ENCODE measurements around the gene HBP1.
A peak's percentile ranks its signal among the peaks of the same experiment; 100 is the strongest.
"Not testable (repeated sequence)": the region's sequence is repeated elsewhere in the genome, so short reads cannot be mapped to it uniquely, and the experiment has no call there.

HBP1 gene

GRCh38 chr7:107168233-107169119, at the start of gene HBP1:
Gene HBP1, plus strand, starts transcription at chr7:107169003. Its CDS starts 10,891 bp downstream, at chr7:107179894.
- DNase-seq (ENCODE audit: low read depth in 2 of 2), result peak; percentile 94 to 98

- no peak for DNase-seq (ENCODE audit: low read depth in 2 of 2)
Measured at GRCh38 chr7:107119376-107120105, 49.3 kb upstream of the HBP1 start.

GRCh38 chr7:107122486-107122911, 46.3 kb upstream of the HBP1 start:
- DNase-seq (ENCODE audit: low read depth in 2 of 2), result no peak

DNA sequence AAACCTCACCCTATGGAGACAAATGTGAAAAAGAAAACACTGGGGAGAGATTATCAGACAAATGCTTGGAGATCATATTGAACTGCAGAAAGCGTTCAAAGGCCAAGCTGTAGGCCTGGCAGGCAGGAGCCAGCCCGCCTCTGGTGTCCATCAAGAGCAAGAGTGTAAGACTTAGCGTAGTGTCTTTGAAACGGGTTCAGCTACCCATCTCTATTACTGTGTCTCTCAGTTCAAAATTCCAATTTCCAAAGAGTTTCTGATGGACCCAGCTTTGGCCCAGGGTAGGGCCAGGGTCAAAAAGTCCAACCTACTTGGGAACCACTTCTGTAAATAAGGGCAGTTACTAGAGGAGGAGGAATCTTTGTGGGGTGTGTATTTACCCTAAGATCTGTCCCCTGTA, 45.4 kb upstream of the HBP1 start:
- no peak for DNase-seq (ENCODE audit: low read depth in 2 of 2)

GRCh38 chr7:107125475-107125874, 43.3 kb upstream of the HBP1 start:
- DNase-seq (ENCODE audit: low read depth in 2 of 2), result no peak

- no peak for DNase-seq (ENCODE audit: low read depth in 2 of 2)
Measured at GRCh38 chr7:107128217-107128616, 40.6 kb upstream of the HBP1 start.

DNA sequence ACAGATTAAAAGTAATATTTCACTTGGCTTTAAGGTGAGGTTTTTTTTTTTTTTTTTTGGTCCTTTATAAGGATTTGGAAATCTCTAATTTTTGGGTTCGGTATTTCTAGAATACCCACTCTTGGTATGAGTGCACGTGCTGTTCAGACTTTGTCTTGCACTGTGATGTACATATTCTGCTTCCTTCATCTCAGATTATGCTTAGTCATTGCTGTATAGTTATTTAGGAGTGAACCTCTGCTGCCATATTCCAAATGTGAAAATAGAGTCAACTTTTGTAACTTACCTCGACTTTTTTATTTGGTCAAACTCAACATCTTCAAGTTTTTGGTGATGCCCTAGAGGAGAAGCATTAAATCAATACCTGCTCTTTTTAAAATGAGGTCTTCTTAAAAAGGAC, 40.1 kb upstream of the HBP1 start:
- no peak for DNase-seq (ENCODE audit: low read depth in 2 of 2)

DNA sequence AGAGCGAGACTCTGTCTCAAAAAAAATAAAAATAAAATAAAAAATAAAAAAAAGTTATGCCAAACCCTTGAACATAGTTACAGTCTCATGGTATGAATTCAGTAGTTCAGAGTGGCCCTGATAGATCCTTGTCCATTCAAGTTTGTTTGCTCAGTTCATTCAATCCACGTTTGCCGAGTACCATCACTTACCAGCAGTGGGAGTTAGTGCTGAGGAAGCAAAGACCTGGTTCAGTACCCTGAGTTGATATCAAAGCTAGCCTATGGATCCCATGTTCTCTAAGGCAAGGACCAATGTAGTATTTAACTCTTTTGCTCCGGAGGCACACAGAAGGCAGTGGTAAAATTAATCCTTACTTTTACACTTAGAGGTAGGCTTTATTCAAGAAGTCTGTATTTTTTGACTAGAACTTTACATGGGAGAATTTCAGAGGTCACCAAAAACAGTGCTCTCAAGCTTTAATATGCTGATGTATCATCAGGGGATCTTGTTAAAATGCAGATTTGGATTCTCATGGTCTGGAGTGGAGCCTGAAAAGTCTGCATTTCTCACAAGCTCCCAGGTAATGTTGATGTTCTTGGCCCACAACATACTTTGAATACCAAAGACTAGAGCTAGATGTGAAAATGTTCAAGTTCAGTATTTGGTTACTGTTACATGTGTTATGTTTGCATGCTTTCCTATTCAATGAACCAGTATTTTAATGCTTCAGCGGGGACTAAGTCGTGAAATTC, 38.1 kb upstream of the HBP1 start:
- DNase-seq (ENCODE audit: low read depth in 2 of 2), result no peak

DNA sequence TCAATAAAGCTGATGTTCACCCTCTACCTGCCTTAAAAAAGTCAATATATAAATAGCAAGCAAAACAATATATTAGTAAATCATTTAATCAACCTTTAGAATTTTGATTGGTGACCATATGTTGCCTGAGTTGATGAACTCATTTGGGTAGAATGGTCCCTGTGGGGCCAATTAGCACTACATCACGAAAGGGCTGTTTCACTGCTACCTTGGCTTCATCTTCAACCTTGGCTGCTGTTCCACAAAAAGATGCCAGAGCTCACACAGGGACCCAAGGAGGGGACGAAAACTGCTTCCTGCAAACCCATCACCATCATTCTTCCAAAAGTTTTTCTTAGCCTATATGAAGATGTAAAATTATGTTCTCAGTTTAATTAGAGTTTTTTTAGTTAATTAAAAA, 35.4 kb upstream of the HBP1 start:
- no peak for DNase-seq (ENCODE audit: low read depth in 2 of 2)

DNA sequence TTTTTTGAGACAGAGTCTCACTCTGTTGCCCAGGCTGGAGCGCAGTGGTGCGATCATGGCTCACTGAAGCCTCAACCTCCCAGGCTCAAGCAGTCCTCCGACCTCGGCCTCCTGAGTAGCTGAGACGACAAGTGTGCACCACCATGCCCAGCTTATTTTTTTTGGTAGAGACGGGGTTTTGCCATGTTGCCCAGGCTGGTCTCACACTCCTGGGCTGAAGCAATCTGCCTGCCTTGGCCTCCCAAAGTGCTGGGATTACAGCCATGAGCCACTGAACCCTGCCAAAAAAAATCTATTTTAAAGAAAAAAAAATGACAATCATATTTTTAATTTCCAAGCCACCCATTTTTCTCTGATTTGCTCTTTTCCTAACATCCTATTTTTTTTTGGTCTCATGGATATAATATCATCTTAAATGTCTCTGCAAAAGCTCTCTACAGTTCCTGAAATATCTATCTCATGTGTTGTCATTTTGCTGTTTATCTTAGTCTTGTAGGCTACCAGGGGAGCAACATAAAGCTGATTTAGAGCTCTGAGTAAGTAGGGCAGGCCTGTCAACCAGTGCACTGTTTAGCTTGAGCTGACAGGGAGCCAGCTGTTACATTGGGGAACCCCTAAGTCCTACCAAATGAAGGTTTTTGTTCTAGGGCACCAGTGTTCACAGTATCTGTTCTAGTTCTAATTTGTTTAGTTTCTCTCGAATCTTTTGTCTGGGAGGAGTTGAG, 29.9 kb upstream of the HBP1 start:
- no peak for DNase-seq (ENCODE audit: low read depth in 2 of 2)

DNA sequence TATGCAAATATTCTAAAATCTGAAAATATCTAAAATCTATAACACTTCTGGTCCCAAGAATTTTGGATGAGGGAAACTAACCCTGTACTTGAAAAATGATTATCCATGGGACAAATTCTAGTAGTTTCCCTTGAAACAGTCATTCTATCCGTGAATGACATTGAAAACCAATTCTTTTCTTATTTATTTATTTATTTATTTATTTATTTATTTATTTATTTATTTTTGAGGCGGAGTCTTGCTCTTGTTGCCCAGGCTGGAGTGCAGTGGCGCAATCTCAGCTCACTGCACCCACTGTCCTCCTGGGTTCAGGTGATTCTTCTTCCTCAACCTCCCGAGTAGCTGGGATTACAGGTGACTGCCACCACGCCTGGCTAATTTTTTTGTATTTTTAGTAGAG, 24.9 kb upstream of the HBP1 start:
- not testable (repeated sequence) for DNase-seq (ENCODE audit: low read depth in 2 of 2)

- DNase-seq (ENCODE audit: low read depth in 2 of 2), result no peak
Measured at GRCh38 chr7:107145067-107145838, 23.6 kb upstream of the HBP1 start.

GRCh38 chr7:107147464-107148393, 21.1 kb upstream of the HBP1 start:
- no peak for DNase-seq (ENCODE audit: low read depth in 2 of 2)

- no peak for DNase-seq (ENCODE audit: low read depth in 2 of 2)
Measured at GRCh38 chr7:107148721-107149120, 20.1 kb upstream of the HBP1 start.

GRCh38 chr7:107149863-107150262, 18.9 kb upstream of the HBP1 start:
- no peak for DNase-seq (ENCODE audit: low read depth in 2 of 2)

DNA sequence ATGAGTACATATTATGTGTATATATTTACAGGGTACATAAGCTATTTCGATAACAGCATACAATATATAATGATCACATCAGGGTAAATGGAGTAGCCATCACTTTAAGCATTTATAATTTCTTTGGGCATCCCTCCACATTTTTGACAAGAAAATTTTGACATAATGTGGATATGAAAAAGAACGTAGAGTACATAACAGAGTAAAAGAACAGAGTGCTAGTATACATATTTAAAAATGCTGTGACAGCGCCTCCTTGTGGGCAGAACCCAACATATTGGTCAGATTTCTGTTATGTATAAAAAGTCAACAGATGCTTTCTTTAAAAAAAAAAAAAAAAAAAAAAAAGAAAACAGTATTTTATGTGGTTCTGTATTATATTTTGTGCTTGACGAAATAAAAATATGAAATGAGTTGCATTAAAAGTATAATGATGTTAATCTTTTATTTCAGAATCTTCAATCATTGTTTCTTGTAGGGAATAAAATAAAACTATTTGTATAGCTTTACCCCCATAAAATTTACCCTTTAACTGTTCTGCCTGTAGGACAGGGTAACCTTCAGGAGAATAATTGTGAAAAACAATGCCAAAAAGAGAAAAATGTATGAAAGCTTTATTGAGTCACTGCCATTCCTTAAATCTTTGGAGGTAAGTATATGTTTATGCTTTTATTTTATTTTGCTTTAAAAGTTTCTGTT, 18.3 kb upstream of the HBP1 start:
- DNase-seq (ENCODE audit: low read depth in 2 of 2), result peak; percentile 59 to 63

DNA sequence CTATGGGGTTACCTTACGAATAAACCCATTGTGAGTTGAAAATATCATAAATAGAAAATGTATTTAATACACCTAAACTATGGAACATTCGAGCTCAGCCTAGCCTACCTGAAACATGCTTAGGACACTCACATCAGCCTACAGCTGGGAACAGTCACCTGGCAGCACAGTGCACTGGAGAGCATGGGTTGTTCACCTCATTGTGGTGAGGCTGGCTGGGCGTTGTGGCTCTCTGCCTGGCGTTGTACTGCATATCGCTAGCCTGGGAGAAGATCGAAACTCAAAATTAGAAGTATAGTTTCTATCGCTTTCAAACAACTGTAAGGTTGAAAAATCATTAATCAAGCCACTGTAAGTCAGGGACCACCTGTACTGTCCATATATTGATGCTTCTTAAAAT, 17.3 kb upstream of the HBP1 start:
- DNase-seq (ENCODE audit: low read depth in 2 of 2), result no peak

GRCh38 chr7:107152011-107152410, 16.8 kb upstream of the HBP1 start:
- no peak for DNase-seq (ENCODE audit: low read depth in 2 of 2)

- no peak for DNase-seq (ENCODE audit: low read depth in 2 of 2)
Measured at GRCh38 chr7:107154826-107155225, 14.0 kb upstream of the HBP1 start.
